ENCODE results near the gene RPAIN.

- TF ChIP-seq CTCF (IDR thresholded peaks at IDR 0.05) (peak; percentile 99), EZH2 (IDR thresholded peaks at IDR 0.05; ENCODE audit: borderline replicate concordance, insufficient read depth, low read depth, low read length, poor library complexity, severe bottlenecking) (no peak)
Measured at GRCh38 chr17:5438716-5439445, 18.9 kb downstream of the RPAIN start, which contains the start of gene C1QBP.

All from B cell (primary cell).